Measurements from ENCODE around the gene B9D1. TPM values are rescaled to one million over a fixed set of nuclear protein-coding genes. Genes with fewer than 3 reads are reported as not detected.

The B9D1 gene
- total and polyA plus RNA-seq, 9 of the 15 experiments (the other 6 are each of a cell fraction or from before 2014, with no cell fraction given): 8.9 to 28.0 (median 17.9) TPM

DNA sequence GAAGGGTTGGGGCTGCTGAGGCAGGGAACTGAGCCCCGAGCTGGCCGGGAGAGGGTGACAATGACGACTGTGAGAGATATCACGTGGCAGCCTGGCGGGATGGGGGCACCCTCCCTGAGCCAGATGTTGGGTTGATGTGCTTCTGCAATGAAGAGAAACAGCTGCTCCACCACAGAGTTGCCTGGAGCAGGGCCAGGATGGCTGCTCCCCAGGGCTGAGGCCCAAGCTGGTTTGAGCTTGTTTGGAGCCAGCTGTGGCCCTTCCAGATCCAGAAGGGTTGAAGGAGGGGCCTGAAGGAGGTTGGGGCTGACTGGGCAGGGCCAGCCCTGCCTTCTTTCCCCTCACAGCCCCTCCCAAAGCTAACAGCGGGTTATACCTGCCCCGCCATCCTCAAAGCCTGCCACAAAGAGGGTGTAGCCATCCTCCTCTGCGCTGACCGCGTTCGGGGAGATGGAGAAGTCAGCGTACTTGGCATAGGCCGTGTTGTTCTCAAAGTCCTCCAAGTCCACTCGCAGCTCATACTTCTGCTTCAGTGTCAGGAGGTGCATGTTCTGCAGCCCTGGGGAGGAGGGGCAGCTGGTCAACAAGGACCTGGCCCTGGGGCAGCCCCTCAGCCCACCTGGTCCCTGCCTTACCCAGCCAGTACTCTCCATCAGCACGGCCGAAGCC, 22.3 kb upstream of the B9D1 start (continued):
- TF ChIP-seq, protein P1, sequence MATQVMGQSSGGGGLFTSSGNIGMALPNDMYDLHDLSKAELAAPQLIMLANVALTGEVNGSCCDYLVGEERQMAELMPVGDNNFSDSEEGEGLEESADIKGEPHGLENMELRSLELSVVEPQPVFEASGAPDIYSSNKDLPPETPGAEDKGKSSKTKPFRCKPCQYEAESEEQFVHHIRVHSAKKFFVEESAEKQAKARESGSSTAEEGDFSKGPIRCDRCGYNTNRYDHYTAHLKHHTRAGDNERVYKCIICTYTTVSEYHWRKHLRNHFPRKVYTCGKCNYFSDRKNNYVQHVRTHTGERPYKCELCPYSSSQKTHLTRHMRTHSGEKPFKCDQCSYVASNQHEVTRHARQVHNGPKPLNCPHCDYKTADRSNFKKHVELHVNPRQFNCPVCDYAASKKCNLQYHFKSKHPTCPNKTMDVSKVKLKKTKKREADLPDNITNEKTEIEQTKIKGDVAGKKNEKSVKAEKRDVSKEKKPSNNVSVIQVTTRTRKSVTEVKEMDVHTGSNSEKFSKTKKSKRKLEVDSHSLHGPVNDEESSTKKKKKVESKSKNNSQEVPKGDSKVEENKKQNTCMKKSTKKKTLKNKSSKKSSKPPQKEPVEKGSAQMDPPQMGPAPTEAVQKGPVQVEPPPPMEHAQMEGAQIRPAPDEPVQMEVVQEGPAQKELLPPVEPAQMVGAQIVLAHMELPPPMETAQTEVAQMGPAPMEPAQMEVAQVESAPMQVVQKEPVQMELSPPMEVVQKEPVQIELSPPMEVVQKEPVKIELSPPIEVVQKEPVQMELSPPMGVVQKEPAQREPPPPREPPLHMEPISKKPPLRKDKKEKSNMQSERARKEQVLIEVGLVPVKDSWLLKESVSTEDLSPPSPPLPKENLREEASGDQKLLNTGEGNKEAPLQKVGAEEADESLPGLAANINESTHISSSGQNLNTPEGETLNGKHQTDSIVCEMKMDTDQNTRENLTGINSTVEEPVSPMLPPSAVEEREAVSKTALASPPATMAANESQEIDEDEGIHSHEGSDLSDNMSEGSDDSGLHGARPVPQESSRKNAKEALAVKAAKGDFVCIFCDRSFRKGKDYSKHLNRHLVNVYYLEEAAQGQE (IDR thresholded peaks at IDR 0.05; ENCODE audit: borderline replicate concordance): peak; percentile 97
- TF ChIP-seq, protein P1 (CRISPR knock-in tag; IDR thresholded peaks at IDR 0.05; ENCODE audit: low read depth): no peak
- TF ChIP-seq NCOA1 (IDR thresholded peaks at IDR 0.05; ENCODE audit: low read depth) (no peak), MTA2 (IDR thresholded peaks at IDR 0.05; ENCODE audit: low read depth) (no peak), HNRNPUL1 (IDR thresholded peaks at IDR 0.05; ENCODE audit: low read length) (no peak), TRIM24 (IDR thresholded peaks at IDR 0.05) (0 out of 4 replicates have a peak, but pooled peaks of 1 of the 2 experiments have one; percentile 17), MCM2 (IDR thresholded peaks at IDR 0.05; ENCODE audit: low read depth) (no peak), HNRNPLL (IDR thresholded peaks at IDR 0.05; ENCODE audit: low read depth, low read length, poor library complexity, severe bottlenecking) (no peak)
- TF ChIP-seq, protein P2, sequence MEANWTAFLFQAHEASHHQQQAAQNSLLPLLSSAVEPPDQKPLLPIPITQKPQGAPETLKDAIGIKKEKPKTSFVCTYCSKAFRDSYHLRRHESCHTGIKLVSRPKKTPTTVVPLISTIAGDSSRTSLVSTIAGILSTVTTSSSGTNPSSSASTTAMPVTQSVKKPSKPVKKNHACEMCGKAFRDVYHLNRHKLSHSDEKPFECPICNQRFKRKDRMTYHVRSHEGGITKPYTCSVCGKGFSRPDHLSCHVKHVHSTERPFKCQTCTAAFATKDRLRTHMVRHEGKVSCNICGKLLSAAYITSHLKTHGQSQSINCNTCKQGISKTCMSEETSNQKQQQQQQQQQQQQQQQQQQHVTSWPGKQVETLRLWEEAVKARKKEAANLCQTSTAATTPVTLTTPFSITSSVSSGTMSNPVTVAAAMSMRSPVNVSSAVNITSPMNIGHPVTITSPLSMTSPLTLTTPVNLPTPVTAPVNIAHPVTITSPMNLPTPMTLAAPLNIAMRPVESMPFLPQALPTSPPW (CRISPR knock-in tag; IDR thresholded peaks at IDR 0.05): peak; percentile 71
- TF ChIP-seq, protein P3, sequence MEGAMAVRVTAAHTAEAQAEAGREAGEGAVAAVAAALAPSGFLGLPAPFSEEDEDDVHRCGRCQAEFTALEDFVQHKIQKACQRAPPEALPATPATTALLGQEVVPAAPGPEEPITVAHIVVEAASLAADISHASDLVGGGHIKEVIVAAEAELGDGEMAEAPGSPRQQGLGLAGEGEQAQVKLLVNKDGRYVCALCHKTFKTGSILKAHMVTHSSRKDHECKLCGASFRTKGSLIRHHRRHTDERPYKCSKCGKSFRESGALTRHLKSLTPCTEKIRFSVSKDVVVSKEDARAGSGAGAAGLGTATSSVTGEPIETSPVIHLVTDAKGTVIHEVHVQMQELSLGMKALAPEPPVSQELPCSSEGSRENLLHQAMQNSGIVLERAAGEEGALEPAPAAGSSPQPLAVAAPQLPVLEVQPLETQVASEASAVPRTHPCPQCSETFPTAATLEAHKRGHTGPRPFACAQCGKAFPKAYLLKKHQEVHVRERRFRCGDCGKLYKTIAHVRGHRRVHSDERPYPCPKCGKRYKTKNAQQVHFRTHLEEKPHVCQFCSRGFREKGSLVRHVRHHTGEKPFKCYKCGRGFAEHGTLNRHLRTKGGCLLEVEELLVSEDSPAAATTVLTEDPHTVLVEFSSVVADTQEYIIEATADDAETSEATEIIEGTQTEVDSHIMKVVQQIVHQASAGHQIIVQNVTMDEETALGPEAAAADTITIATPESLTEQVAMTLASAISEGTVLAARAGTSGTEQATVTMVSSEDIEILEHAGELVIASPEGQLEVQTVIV (CRISPR knock-in tag; IDR thresholded peaks at IDR 0.05; ENCODE audit: borderline replicate concordance): no peak
- TF ChIP-seq, protein P4, sequence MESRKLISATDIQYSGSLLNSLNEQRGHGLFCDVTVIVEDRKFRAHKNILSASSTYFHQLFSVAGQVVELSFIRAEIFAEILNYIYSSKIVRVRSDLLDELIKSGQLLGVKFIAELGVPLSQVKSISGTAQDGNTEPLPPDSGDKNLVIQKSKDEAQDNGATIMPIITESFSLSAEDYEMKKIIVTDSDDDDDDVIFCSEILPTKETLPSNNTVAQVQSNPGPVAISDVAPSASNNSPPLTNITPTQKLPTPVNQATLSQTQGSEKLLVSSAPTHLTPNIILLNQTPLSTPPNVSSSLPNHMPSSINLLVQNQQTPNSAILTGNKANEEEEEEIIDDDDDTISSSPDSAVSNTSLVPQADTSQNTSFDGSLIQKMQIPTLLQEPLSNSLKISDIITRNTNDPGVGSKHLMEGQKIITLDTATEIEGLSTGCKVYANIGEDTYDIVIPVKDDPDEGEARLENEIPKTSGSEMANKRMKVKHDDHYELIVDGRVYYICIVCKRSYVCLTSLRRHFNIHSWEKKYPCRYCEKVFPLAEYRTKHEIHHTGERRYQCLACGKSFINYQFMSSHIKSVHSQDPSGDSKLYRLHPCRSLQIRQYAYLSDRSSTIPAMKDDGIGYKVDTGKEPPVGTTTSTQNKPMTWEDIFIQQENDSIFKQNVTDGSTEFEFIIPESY (CRISPR knock-in tag; IDR thresholded peaks at IDR 0.05): peak; percentile 58; the same call in 1 of the 2 replicates
- TF ChIP-seq, protein P5, sequence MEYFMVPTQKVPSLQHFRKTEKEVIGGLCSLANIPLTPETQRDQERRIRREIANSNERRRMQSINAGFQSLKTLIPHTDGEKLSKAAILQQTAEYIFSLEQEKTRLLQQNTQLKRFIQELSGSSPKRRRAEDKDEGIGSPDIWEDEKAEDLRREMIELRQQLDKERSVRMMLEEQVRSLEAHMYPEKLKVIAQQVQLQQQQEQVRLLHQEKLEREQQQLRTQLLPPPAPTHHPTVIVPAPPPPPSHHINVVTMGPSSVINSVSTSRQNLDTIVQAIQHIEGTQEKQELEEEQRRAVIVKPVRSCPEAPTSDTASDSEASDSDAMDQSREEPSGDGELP (CRISPR knock-in tag; IDR thresholded peaks at IDR 0.05; ENCODE audit: borderline replicate concordance): peak; percentile 76; the same call in 1 of the 2 replicates

All from K562 (cell line).